K562 (cell line): ENCODE data around the gene IFI30. TPM values are rescaled to one million over a fixed set of nuclear protein-coding genes. Genes with fewer than 3 reads are reported as not detected.

Source experiments
- ATF6 ChIP-seq: sonication (generic); formaldehyde crosslinking; IDR thresholded peaks from 2 replicates; pipeline ENCODE4 v1.4.0; 2020; ENCODE audit warnings: mild to moderate bottlenecking, missing genetic modification reagents
- CREBBP ChIP-seq: IDR thresholded peaks from one replicate; pipeline ENCODE4 v1.6.1; 2012; ENCODE audit warnings: low read depth, mild to moderate bottlenecking, control low read depth, inconsistent platforms, low read length
- DDX20 ChIP-seq: fragments of 450-650 bp; IDR thresholded peaks from 2 replicates; pipeline ENCODE4 v1.6.1; 2016; ENCODE audit warnings: missing genetic modification characterization, low read depth, mild to moderate bottlenecking, missing compliant biosample characterization, moderate library complexity
- FOXP4 ChIP-seq: sonication (generic); formaldehyde crosslinking; IDR thresholded peaks from 2 replicates; pipeline ENCODE4 v1.8.0; 2022; ENCODE audit warnings: mild to moderate bottlenecking, missing genetic modification reagents, borderline replicate concordance
- HDAC3 ChIP-seq: fragments of 450-650 bp; IDR thresholded peaks from 2 replicates; pipeline ENCODE4 v1.6.1; 2018; ENCODE audit warnings: borderline replicate concordance, mild to moderate bottlenecking, moderate library complexity; ENCODE audit not compliant: partially characterized antibody
- JUN ChIP-seq, 2 experiments: sonication (generic) in 1 of 2; formaldehyde crosslinking in 1 of 2; IDR thresholded peaks; 2 replicates each; pipeline versions ENCODE4 v1.6.1 to v1.8.0; 2012 to 2022; ENCODE audit warnings: borderline replicate concordance in 2 of 2, mild to moderate bottlenecking in 2 of 2, improper control_type of control experiment in 1 of 2, low read depth in 1 of 2, low read length in 1 of 2, missing genetic modification reagents in 1 of 2
- KAT2B ChIP-seq: IDR thresholded peaks from one replicate; pipeline ENCODE4 v1.6.1; 2012; ENCODE audit warnings: low read depth, mild to moderate bottlenecking, control low read depth, inconsistent platforms, low read length, moderate library complexity
- MEF2D ChIP-seq: conservative IDR thresholded peaks from 2 replicates; pipeline ENCODE4 v1.6.1; 2016; ENCODE audit warnings: low read depth, missing genetic modification characterization, missing compliant biosample characterization
- POLR2AphosphoS5 ChIP-seq: IDR thresholded peaks from 2 replicates; pipeline ENCODE4 v1.6.1; 2011; ENCODE audit warnings: mild to moderate bottlenecking, low read depth, low read length, moderate library complexity; ENCODE audit not compliant: control insufficient read depth, insufficient read depth
- POLR2G ChIP-seq: fragments of 200-400 bp; formaldehyde crosslinking; IDR thresholded peaks from 2 replicates; pipeline ENCODE4 v1.6.1; 2017; ENCODE audit warnings: low read depth, mild to moderate bottlenecking, antibody characterized with exemption, low read length, moderate library complexity
- RERE ChIP-seq: sonication (generic); formaldehyde crosslinking; IDR thresholded peaks from 2 replicates; pipeline ENCODE4 v1.8.0; 2023; ENCODE audit warnings: missing genetic modification reagents, mild to moderate bottlenecking, borderline replicate concordance
- TRIM24 ChIP-seq, 2 experiments: fragments of 450-650 bp; IDR thresholded peaks; 2 replicates each; pipeline ENCODE4 v1.6.1; 2016
- ZBTB9 ChIP-seq: fragments of 450-650 bp; formaldehyde crosslinking; IDR thresholded peaks from 2 replicates; pipeline ENCODE4 v1.4.0; 2020; ENCODE audit warnings: mild to moderate bottlenecking, moderate library complexity
- ZEB2 ChIP-seq: fragments of 450-650 bp; IDR thresholded peaks from 2 replicates; pipeline ENCODE4 v1.6.1; 2016
- ZNF175 ChIP-seq: fragments of 200-800 bp; sonication (Bioruptor generic); IDR thresholded peaks from 2 replicates; pipeline ENCODE4 v1.6.1; 2016; ENCODE audit warnings: low read depth, mild to moderate bottlenecking, missing genetic modification characterization, missing compliant biosample characterization
- ZNF184 ChIP-seq: sonication (generic); formaldehyde crosslinking; IDR thresholded peaks from 2 replicates; pipeline ENCODE4 v1.5.0; 2020; ENCODE audit warnings: missing genetic modification reagents
- polyA plus RNA-seq, 8 experiments: library from polyadenylated mRNA; depleted of rRNA in 4 of 8; stranded (reverse) in 5 of 8; unstranded in 3 of 8; fragments of >200 nt; fragmentation: Nextera tagmentation in 2 of 8; fragmentation: Illumina TruSeq in 1 of 8; extraction: Ambion mirVana in 2 of 8; extraction: Trizol in 1 of 8; gene quantifications; 2 replicates each; pipeline versions ENCODE4 v1.2.1 to v1.2.3, GENCODE V29; 2011 to 2014; ENCODE audit warnings: inconsistent platforms in 1 of 8, missing spikeins in 1 of 8
- total RNA-seq, 7 experiments: library from RNA; depleted of rRNA in 6 of 7; stranded (reverse); fragments of >200 nt in 6 of 7; fragmentation: Illumina TruSeq in 2 of 7; extraction: Trizol in 2 of 7; gene quantifications; 2 replicates each; pipeline versions ENCODE4 v1.2.1 to v1.2.3, GENCODE V29; 2011 to 2021; ENCODE audit warnings: low replicate concordance in 1 of 7

The IFI30 gene
- total and polyA plus RNA-seq, 9 of the 15 experiments (the other 6 are each of a cell fraction or from before 2014, with no cell fraction given): 63.7 to 430 (median 109) TPM

GRCh38 chr19:18223860-18224524 lies 50.4 kb downstream of the IFI30 start (continued):
- TF ChIP-seq RERE (no peak), DDX20 (tag) (no peak), MEF2D (tag) (no peak), TRIM24 (IDR thresholded peaks at IDR 0.05) (peak; percentile 25 to 96; a peak in 3 of 4 replicates), HDAC3 (no peak), ATF6 (CRISPR knock-in tag) (no peak), ZEB2 (peak; percentile 92), POLR2G (peak; percentile 80), CREBBP (no peak), ZNF184 (CRISPR knock-in tag) (no peak), ZNF175 (CRISPR knock-in tag) (no peak), POLR2AphosphoS5 (no peak), FOXP4 (CRISPR knock-in tag) (0 out of 2 replicates have a peak, but pooled peaks have one; percentile 75), KAT2B (no peak), JUN (IDR thresholded peaks at IDR 0.05; ENCODE audit: borderline replicate concordance, low read depth, low read length) (no peak), JUN (CRISPR knock-in tag; IDR thresholded peaks at IDR 0.05; ENCODE audit: borderline replicate concordance) (no peak), ZBTB9 (CRISPR knock-in tag) (no peak)
